ENCODE data around the gene TSPAN5. TPM values are rescaled to one million over a fixed set of nuclear protein-coding genes. Genes with fewer than 3 reads are reported as not detected.

Gene TSPAN5
- total and polyA plus RNA-seq, 8 donors: 1.6 to 90.2 (median 8.5) TPM

- Histone ChIP-seq H3K27me3 (no peaks in the 10 kb centered on the region), H3K36me3 (no peaks in the 10 kb centered on the region), H3K4me3 (no peak overlapping the region), H3K4me1 (peaks cover 0 to 52% (median 11%) of the 10 kb centered on the region in 4 donors), H3K9me3 (no peaks in the 10 kb centered on the region), H3K27ac (peak overlapping the region in 3 of 5 donors; percentile 40 to 54 (median 53))
- intact Hi-C loops (cut with DNase I; ENCODE audit: low total_unique reads): no loop called here
- WGBS, 5 donors: 40 to 76% (median 59%) methylated on average over 1 of the region's 1 CpG
- DNase-seq: peak in 1 of 2 donors; percentile 49
- TF ChIP-seq POLR2A (IDR thresholded peaks at IDR 0.05) (no peak), POLR2AphosphoS5 (IDR thresholded peaks at IDR 0.05) (no peak), EP300 (IDR thresholded peaks at IDR 0.05) (no peak), CTCF (IDR thresholded peaks at IDR 0.05) (no peak)
Observed at GRCh38 chr4:98584265-98584664, 74.1 kb downstream of the TSPAN5 start.

- no peaks in the 10 kb centered on the region for H3K27me3 ChIP-seq
- 35 to 53% (median 46%) methylated on average over 4 of the region's 4 CpGs for WGBS, 5 donors
- H3K27ac ChIP-seq: peak overlapping the region in 2 of 5 donors; percentile 40 to 54
- peaks cover 0 to 62% (median 15%) of the 10 kb centered on the region in 4 donors for H3K4me1 ChIP-seq
- H3K4me3 ChIP-seq: no peak overlapping the region
- no peaks in the 10 kb centered on the region for H3K36me3 ChIP-seq
- DNase-seq: no peak
- H3K9me3 ChIP-seq: no peaks in the 10 kb centered on the region
- intact Hi-C loops (cut with DNase I; ENCODE audit: low total_unique reads): no loop called here
- no peak for TF ChIP-seq EP300 (IDR thresholded peaks at IDR 0.05)
- no peak for TF ChIP-seq POLR2A (IDR thresholded peaks at IDR 0.05)
- no peak for TF ChIP-seq POLR2AphosphoS5 (IDR thresholded peaks at IDR 0.05)
Observed at GRCh38 chr4:98583265-98583664, 75.1 kb downstream of the TSPAN5 start.

GRCh38 chr4:98581126-98581525, 77.3 kb downstream of the TSPAN5 start:
- Histone ChIP-seq H3K9me3 (no peaks in the 10 kb centered on the region), H3K4me1 (peaks cover 0 to 56% (median 20%) of the 10 kb centered on the region in 4 donors), H3K27me3 (no peaks in the 10 kb centered on the region), H3K36me3 (no peaks in the 10 kb centered on the region), H3K27ac (no peak overlapping the region), H3K4me3 (no peak overlapping the region)
- 70 to 87% (median 81%) methylated on average over 3 of the region's 3 CpGs for WGBS, 5 donors
- intact Hi-C loops (cut with DNase I; ENCODE audit: low total_unique reads): no loop called here
- no peak for TF ChIP-seq POLR2A (IDR thresholded peaks at IDR 0.05)
- DNase-seq: no peak

- no peaks in the 10 kb centered on the region for H3K9me3 ChIP-seq
- H3K4me3 ChIP-seq: peak overlapping the region in 1 of 4 donors; percentile 5
- no peak for DNase-seq
- 27 to 60% (median 41%) methylated on average over 2 of the region's 2 CpGs for WGBS, 5 donors
- H3K27ac ChIP-seq: no peak overlapping the region
- intact Hi-C loops (cut with DNase I; ENCODE audit: low total_unique reads): no loop called here
- peaks cover 0 to 45% (median 9%) of the 10 kb centered on the region in 4 donors for H3K4me1 ChIP-seq
- no peaks in the 10 kb centered on the region for H3K27me3 ChIP-seq
- no peaks in the 10 kb centered on the region for H3K36me3 ChIP-seq
- TF ChIP-seq CTCF (IDR thresholded peaks at IDR 0.05) (no peak), POLR2AphosphoS5 (IDR thresholded peaks at IDR 0.05) (no peak), EP300 (IDR thresholded peaks at IDR 0.05) (no peak), POLR2A (IDR thresholded peaks at IDR 0.05) (no peak)
Observed at GRCh38 chr4:98577956-98578355, 80.5 kb downstream of the TSPAN5 start.

GRCh38 chr4:98574816-98575215, 83.6 kb downstream of the TSPAN5 start:
- H3K9me3 ChIP-seq: no peaks in the 10 kb centered on the region
- H3K4me3 ChIP-seq: no peak overlapping the region
- intact Hi-C loops (cut with DNase I; ENCODE audit: low total_unique reads): no loop called here
- no peaks in the 10 kb centered on the region for H3K36me3 ChIP-seq
- H3K27me3 ChIP-seq: no peaks in the 10 kb centered on the region
- 84 to 94% (median 88%) methylated on average over 4 of the region's 4 CpGs for WGBS, 5 donors
- peak overlapping the region in 1 of 5 donors; percentile 50 for H3K27ac ChIP-seq
- TF ChIP-seq POLR2A (IDR thresholded peaks at IDR 0.05): no peak
- TF ChIP-seq EP300 (IDR thresholded peaks at IDR 0.05): no peak
- TF ChIP-seq CTCF (IDR thresholded peaks at IDR 0.05): no peak
- no peak for TF ChIP-seq POLR2AphosphoS5 (IDR thresholded peaks at IDR 0.05)
- DNase-seq: no peak
- H3K4me1 ChIP-seq: peaks cover 0 to 39% (median 9%) of the 10 kb centered on the region in 4 donors

Measured in stomach (tissue), 9 donors.